Measurements from ENCODE around the gene C11orf24. TPM values are rescaled to one million over a fixed set of nuclear protein-coding genes. Genes with fewer than 3 reads are reported as not detected.

C11orf24 gene
- total RNA-seq, 4 donors from 2014 or later: 15.1 to 48.7 (median 26.0) TPM

GRCh38 chr11:68261749-68262543 is 9.8 kb downstream of the C11orf24 start:
- H3K4me3 ChIP-seq: no peak overlapping the region
- H3K9me3 ChIP-seq: no peaks in the 10 kb centered on the region
- no peak for TF ChIP-seq EP300 (IDR thresholded peaks at IDR 0.05)
- no peak for TF ChIP-seq POLR2AphosphoS5 (IDR thresholded peaks at IDR 0.05)
- no peak for TF ChIP-seq CTCF (IDR thresholded peaks at IDR 0.05)
- no peak for TF ChIP-seq POLR2A (IDR thresholded peaks at IDR 0.05)
- WGBS, 2 donors (ENCODE audit: low coverage in 1 of 2): no CpG with 5 or more reads among the region's 24 CpGs
- no peak overlapping the region for H3K27ac ChIP-seq
- no peak for ATAC-seq
- peaks cover 0 to 16% (median 5%) of the 10 kb centered on the region in 3 donors for H3K4me1 ChIP-seq
- peaks cover 0 to 64% of the 10 kb centered on the region in 2 donors for H3K36me3 ChIP-seq
- H3K27me3 ChIP-seq: no peaks in the 10 kb centered on the region

GRCh38 chr11:68261006-68261405 is 10.8 kb downstream of the C11orf24 start:
- Histone ChIP-seq H3K4me3 (no peak overlapping the region), H3K27me3 (no peaks in the 10 kb centered on the region), H3K36me3 (peaks cover 0 to 55% of the 10 kb centered on the region in 2 donors), H3K9me3 (no peaks in the 10 kb centered on the region), H3K27ac (no peak overlapping the region), H3K4me1 (peaks cover 0 to 26% (median 5%) of the 10 kb centered on the region in 3 donors)
- TF ChIP-seq POLR2AphosphoS5 (IDR thresholded peaks at IDR 0.05): no peak
- 65 to 90% methylated on average over 3 to 5 of the region's 15 CpGs for WGBS, 2 donors (ENCODE audit: low coverage in 1 of 2)
- no peak for ATAC-seq

- H3K4me3 ChIP-seq: no peak overlapping the region
- peaks cover 0 to 50% of the 10 kb centered on the region in 2 donors for H3K36me3 ChIP-seq
- WGBS, 2 donors (ENCODE audit: low coverage in 1 of 2): 74% methylated on average over 5 of the region's 6 CpGs; no CpG with 5 or more reads in 1 of the 2 donors
- TF ChIP-seq POLR2AphosphoS5 (IDR thresholded peaks at IDR 0.05) (no peak), CTCF (IDR thresholded peaks at IDR 0.05) (no peak), EP300 (IDR thresholded peaks at IDR 0.05) (no peak), POLR2A (IDR thresholded peaks at IDR 0.05) (no peak)
- H3K27ac ChIP-seq: no peak overlapping the region
- no peak for ATAC-seq
- no peaks in the 10 kb centered on the region for H3K27me3 ChIP-seq
- H3K4me1 ChIP-seq: peaks cover 0 to 26% (median 5%) of the 10 kb centered on the region in 3 donors
- no peaks in the 10 kb centered on the region for H3K9me3 ChIP-seq
These were observed 11.3 kb downstream of the C11orf24 start for GRCh38 chr11:68260484-68260883.

- Histone ChIP-seq H3K4me1 (peaks cover 0 to 23% (median 5%) of the 10 kb centered on the region in 3 donors), H3K9me3 (no peaks in the 10 kb centered on the region), H3K36me3 (peaks cover 0 to 39% of the 10 kb centered on the region in 2 donors), H3K27ac (peak overlapping the region in 1 of 4 donors; percentile 6), H3K27me3 (no peaks in the 10 kb centered on the region), H3K4me3 (no peak overlapping the region)
- no peak for TF ChIP-seq EP300 (IDR thresholded peaks at IDR 0.05)
- TF ChIP-seq POLR2AphosphoS5 (IDR thresholded peaks at IDR 0.05): no peak
- no peak for TF ChIP-seq POLR2A (IDR thresholded peaks at IDR 0.05)
- no peak for TF ChIP-seq CTCF (IDR thresholded peaks at IDR 0.05)
- ATAC-seq: no peak
- 73 to 78% methylated on average over 2 to 8 of the region's 15 CpGs for WGBS, 2 donors (ENCODE audit: low coverage in 1 of 2)
These were observed 12.4 kb downstream of the C11orf24 start for GRCh38 chr11:68259122-68259959.

- no peak overlapping the region for H3K4me3 ChIP-seq
- TF ChIP-seq POLR2A (IDR thresholded peaks at IDR 0.05) (no peak), EP300 (IDR thresholded peaks at IDR 0.05) (no peak), POLR2AphosphoS5 (IDR thresholded peaks at IDR 0.05) (no peak), CTCF (IDR thresholded peaks at IDR 0.05) (no peak)
- H3K4me1 ChIP-seq: peaks cover 0 to 23% (median 5%) of the 10 kb centered on the region in 3 donors
- peaks cover 0 to 31% of the 10 kb centered on the region in 2 donors for H3K36me3 ChIP-seq
- WGBS, 2 donors (ENCODE audit: low coverage in 1 of 2): no CpG with 5 or more reads among the region's 13 CpGs
- H3K27me3 ChIP-seq: no peaks in the 10 kb centered on the region
- no peaks in the 10 kb centered on the region for H3K9me3 ChIP-seq
- H3K27ac ChIP-seq: peak overlapping the region in 2 of 4 donors; percentile 41 to 51
- ATAC-seq: no peak
These were observed 13.4 kb downstream of the C11orf24 start for GRCh38 chr11:68258363-68258765.
